Esophagus squamous epithelium (tissue), 4 donors: ENCODE measurements around the gene SLC22A1.

ENCODE experiments used
- CTCF ChIP-seq, 6 experiments: fragments of 450-650 bp in 4 of 6; fragments of 200-600 bp in 2 of 6; sonication (generic) in 2 of 6; IDR thresholded peaks; one replicate each; pipeline ENCODE4 v1.5.1; 2016 to 2019; ENCODE audit warnings: antibody characterized with exemption in 6 of 6, mild to moderate bottlenecking in 4 of 6, moderate library complexity in 4 of 6
- POLR2A ChIP-seq, 4 donors: fragments of 450-650 bp; IDR thresholded peaks; one replicate each; pipeline ENCODE4 v1.6.1; 2017; ENCODE audit warnings: antibody characterized with exemption in 4 of 4, mild to moderate bottlenecking in 4 of 4, moderate library complexity in 3 of 4

DNA sequence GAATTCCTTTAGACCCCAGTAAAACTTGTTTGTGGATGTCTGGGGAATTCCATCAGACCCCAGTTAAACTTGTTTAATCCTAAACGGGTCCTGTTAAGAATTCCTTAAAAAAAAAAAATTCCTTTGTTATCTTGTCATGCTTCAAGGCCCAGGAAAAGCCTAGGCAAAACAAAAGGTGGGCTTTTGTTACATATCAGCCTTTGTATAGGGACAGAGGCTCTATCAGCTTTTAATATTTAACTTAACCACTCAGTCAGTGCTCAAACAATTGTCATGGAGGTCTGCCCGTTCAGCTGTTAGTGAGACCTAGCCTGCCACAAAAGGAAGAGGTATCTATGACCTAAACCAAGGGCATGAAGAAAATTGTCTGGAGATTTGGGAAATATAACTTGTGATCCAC is 53.1 kb downstream of the SLC22A1 start:
- TF ChIP-seq CTCF (IDR thresholded peaks at IDR 0.05) (no peak), POLR2A (IDR thresholded peaks at IDR 0.05) (no peak)
